ENCODE data around the gene TMEM31.

Gene TMEM31

DNA sequence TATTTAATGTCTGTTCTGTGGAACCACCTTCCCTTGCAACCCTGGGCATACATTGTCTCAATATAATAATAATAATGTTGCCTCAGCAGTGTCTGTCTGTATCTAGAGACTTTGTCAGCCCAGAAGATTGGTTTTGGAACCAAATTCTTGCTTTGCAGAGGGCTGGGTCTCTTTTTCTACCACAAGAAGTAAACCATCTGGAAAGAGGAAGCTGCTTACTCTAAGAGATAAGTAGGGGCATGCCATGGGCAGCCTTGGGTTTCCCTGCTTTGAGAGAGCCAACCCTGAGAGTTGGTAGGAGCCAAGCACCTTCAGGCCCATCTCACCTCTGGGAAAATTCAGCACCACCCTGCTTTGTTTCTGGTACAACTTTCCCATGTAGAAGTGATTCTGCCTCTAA, 27.0 kb downstream of the TMEM31 start:
- no peak for TF ChIP-seq YY1 (IDR thresholded peaks at IDR 0.05; ENCODE audit: low read depth)
- TF ChIP-seq, protein P1, sequence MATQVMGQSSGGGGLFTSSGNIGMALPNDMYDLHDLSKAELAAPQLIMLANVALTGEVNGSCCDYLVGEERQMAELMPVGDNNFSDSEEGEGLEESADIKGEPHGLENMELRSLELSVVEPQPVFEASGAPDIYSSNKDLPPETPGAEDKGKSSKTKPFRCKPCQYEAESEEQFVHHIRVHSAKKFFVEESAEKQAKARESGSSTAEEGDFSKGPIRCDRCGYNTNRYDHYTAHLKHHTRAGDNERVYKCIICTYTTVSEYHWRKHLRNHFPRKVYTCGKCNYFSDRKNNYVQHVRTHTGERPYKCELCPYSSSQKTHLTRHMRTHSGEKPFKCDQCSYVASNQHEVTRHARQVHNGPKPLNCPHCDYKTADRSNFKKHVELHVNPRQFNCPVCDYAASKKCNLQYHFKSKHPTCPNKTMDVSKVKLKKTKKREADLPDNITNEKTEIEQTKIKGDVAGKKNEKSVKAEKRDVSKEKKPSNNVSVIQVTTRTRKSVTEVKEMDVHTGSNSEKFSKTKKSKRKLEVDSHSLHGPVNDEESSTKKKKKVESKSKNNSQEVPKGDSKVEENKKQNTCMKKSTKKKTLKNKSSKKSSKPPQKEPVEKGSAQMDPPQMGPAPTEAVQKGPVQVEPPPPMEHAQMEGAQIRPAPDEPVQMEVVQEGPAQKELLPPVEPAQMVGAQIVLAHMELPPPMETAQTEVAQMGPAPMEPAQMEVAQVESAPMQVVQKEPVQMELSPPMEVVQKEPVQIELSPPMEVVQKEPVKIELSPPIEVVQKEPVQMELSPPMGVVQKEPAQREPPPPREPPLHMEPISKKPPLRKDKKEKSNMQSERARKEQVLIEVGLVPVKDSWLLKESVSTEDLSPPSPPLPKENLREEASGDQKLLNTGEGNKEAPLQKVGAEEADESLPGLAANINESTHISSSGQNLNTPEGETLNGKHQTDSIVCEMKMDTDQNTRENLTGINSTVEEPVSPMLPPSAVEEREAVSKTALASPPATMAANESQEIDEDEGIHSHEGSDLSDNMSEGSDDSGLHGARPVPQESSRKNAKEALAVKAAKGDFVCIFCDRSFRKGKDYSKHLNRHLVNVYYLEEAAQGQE (IDR thresholded peaks at IDR 0.05; ENCODE audit: low read depth): no peak
- no peak for TF ChIP-seq NFIC (IDR thresholded peaks at IDR 0.05)
- TF ChIP-seq, protein P2, sequence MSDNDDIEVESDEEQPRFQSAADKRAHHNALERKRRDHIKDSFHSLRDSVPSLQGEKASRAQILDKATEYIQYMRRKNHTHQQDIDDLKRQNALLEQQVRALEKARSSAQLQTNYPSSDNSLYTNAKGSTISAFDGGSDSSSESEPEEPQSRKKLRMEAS (IDR thresholded peaks at IDR 0.05): no peak

DNA sequence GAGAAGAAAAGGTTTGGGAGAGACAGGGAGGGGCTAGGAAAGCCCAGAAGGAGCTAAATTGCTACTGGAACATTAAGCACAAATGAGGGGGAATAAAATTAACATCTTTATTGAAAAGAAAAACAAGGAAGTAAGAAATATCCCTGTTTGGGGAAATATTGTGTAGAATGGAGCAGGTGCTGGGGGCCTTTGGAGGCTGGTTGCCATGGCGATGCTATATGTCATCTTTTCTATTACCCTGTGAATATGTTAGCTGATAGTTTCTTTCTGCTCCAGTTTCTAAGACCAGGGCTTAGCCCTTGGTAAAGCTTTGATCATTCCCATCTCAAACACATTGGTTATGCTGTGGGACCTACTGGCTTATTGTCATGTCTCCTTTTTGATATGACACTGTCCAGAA, 28.7 kb downstream of the TMEM31 start:
- TF ChIP-seq, protein P3, sequence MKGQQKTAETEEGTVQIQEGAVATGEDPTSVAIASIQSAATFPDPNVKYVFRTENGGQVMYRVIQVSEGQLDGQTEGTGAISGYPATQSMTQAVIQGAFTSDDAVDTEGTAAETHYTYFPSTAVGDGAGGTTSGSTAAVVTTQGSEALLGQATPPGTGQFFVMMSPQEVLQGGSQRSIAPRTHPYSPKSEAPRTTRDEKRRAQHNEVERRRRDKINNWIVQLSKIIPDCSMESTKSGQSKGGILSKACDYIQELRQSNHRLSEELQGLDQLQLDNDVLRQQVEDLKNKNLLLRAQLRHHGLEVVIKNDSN (IDR thresholded peaks at IDR 0.05): no peak
- TF ChIP-seq RAD21 (IDR thresholded peaks at IDR 0.05; ENCODE audit: low read depth) (no peak), EGR1 (IDR thresholded peaks at IDR 0.05) (no peak), NFIC (IDR thresholded peaks at IDR 0.05) (no peak), FOXM1 (IDR thresholded peaks at IDR 0.05; ENCODE audit: borderline replicate concordance, low read depth) (no peak), EP300 (IDR thresholded peaks at IDR 0.05; ENCODE audit: borderline replicate concordance) (no peak), TEAD4 (IDR thresholded peaks at IDR 0.05) (no peak), ZBTB7A (IDR thresholded peaks at IDR 0.05; ENCODE audit: low read depth) (no peak), CEBPB (IDR thresholded peaks at IDR 0.05) (no peak), TAF1 (IDR thresholded peaks at IDR 0.05; ENCODE audit: low read depth) (no peak), YY1 (IDR thresholded peaks at IDR 0.05; ENCODE audit: low read depth) (no peak), CREB1 (IDR thresholded peaks at IDR 0.05; ENCODE audit: low read depth) (no peak), TCF12 (IDR thresholded peaks at IDR 0.05; ENCODE audit: low read depth) (no peak)
- TF ChIP-seq, protein P1 (IDR thresholded peaks at IDR 0.05; ENCODE audit: low read depth): no peak
- TF ChIP-seq, protein P2 (IDR thresholded peaks at IDR 0.05): no peak

DNA sequence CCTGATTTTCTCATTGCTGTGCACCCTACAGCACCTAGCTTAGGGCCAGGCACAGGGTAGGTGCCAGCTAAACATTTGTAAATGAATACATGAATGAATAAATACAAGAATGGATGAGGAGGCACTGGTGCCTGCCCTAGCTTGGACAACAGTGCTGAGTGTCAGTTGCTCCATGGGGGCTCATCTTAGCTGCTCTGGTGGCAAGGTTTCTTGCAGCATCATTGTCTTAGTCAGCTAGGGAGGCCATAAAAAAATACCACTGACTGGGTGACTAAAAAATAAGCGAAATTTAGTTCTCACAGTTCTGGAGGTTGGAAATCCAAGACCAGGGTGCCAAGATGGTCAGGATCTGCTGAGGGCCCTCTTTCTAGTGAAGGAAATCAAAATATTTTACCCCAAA, 31.2 kb downstream of the TMEM31 start:
- TF ChIP-seq FOXM1 (IDR thresholded peaks at IDR 0.05; ENCODE audit: borderline replicate concordance, low read depth) (no peak), CREB1 (IDR thresholded peaks at IDR 0.05; ENCODE audit: low read depth) (no peak)

DNA sequence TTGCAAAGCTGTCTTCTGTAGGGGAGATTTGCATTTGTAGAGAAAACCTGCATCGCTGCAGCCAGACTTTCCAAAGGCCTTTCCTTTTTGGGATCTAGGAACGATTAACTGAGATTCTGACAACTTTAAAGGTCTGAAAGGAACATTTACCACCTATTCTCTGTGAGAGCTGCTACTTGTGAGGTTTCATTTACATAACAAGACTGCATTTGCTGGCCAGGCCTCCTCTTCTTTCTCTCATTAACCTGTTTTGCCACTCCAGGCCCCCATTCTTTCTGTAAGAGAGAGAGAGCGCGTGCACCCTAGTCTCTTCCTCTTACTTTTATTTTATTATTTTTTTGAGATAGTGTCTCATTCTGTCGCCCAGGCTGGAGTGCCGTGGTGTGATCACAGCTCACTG, 31.6 kb downstream of the TMEM31 start:
- TF ChIP-seq ZBTB7A (IDR thresholded peaks at IDR 0.05; ENCODE audit: low read depth): no peak
- TF ChIP-seq, protein P3 (IDR thresholded peaks at IDR 0.05): no peak
- no peak for TF ChIP-seq CEBPB (IDR thresholded peaks at IDR 0.05)
- TF ChIP-seq, protein P1 (IDR thresholded peaks at IDR 0.05; ENCODE audit: low read depth): no peak
- TF ChIP-seq, protein P2 (IDR thresholded peaks at IDR 0.05): no peak
- no peak for TF ChIP-seq TAF1 (IDR thresholded peaks at IDR 0.05; ENCODE audit: low read depth)
- no peak for TF ChIP-seq EGR1 (IDR thresholded peaks at IDR 0.05)
- TF ChIP-seq TEAD4 (IDR thresholded peaks at IDR 0.05): no peak
- no peak for TF ChIP-seq TCF12 (IDR thresholded peaks at IDR 0.05; ENCODE audit: low read depth)
- TF ChIP-seq YY1 (IDR thresholded peaks at IDR 0.05; ENCODE audit: low read depth): no peak
- TF ChIP-seq NFIC (IDR thresholded peaks at IDR 0.05): no peak
- TF ChIP-seq EP300 (IDR thresholded peaks at IDR 0.05; ENCODE audit: borderline replicate concordance): no peak
- no peak for TF ChIP-seq CREB1 (IDR thresholded peaks at IDR 0.05; ENCODE audit: low read depth)
- TF ChIP-seq RAD21 (IDR thresholded peaks at IDR 0.05; ENCODE audit: low read depth): no peak
- TF ChIP-seq FOXM1 (IDR thresholded peaks at IDR 0.05; ENCODE audit: borderline replicate concordance, low read depth): no peak

DNA sequence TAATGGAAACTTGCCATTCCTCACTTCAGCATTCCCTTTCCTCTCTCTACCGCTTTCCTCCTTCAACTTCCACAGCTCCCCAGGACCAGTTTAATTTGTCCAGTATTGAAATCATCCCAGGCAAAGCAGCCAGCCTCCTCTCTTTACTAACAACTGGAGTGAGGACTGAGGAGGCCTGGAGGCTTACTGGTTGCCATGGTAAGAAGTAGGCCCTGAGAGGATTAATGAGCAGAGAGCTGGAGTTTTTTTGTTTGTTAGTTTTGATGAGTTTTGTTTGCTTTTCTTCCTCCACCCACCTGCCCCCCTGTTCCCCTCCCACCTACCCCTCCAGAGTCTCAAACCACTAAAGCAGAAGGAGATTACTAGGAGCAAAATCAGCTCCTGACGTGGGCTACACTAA, 36.5 kb downstream of the TMEM31 start:
- TF ChIP-seq TAF1 (IDR thresholded peaks at IDR 0.05; ENCODE audit: low read depth) (no peak), YY1 (IDR thresholded peaks at IDR 0.05; ENCODE audit: low read depth) (no peak), CREB1 (IDR thresholded peaks at IDR 0.05; ENCODE audit: low read depth) (no peak), TCF12 (IDR thresholded peaks at IDR 0.05; ENCODE audit: low read depth) (no peak), EGR1 (IDR thresholded peaks at IDR 0.05) (no peak), TEAD4 (IDR thresholded peaks at IDR 0.05) (no peak), FOXM1 (IDR thresholded peaks at IDR 0.05; ENCODE audit: borderline replicate concordance, low read depth) (no peak), RAD21 (IDR thresholded peaks at IDR 0.05; ENCODE audit: low read depth) (no peak), EP300 (IDR thresholded peaks at IDR 0.05; ENCODE audit: borderline replicate concordance) (no peak)
- TF ChIP-seq, protein P2 (IDR thresholded peaks at IDR 0.05): no peak
- TF ChIP-seq, protein P3 (IDR thresholded peaks at IDR 0.05): no peak
- TF ChIP-seq, protein P1 (IDR thresholded peaks at IDR 0.05; ENCODE audit: low read depth): no peak

Data from Ishikawa (cell line).